GM19351 (cell line): ENCODE data around the gene C19orf33.

ENCODE experiments used
- ATAC-seq: cut with Tn5 transposase; IDR thresholded peaks from one replicate; pipeline ENCODE4 v1.9.1; 2021; ENCODE audit warnings: mild to moderate bottlenecking, moderate library complexity; ENCODE audit not compliant: unreplicated experiment

Gene C19orf33

GRCh38 chr19:38278751-38279150, 25.3 kb upstream of the C19orf33 start:
- no peak for ATAC-seq

GRCh38 chr19:38280030-38280921, 23.8 kb upstream of the C19orf33 start:
- no peak for ATAC-seq

GRCh38 chr19:38281811-38282566, 22.1 kb upstream of the C19orf33 start:
- ATAC-seq: no peak

GRCh38 chr19:38283271-38283670, 20.8 kb upstream of the C19orf33 start:
- ATAC-seq: no peak

- no peak for ATAC-seq
Observed at GRCh38 chr19:38284422-38284821, 19.6 kb upstream of the C19orf33 start.

GRCh38 chr19:38285567-38285966, 18.5 kb upstream of the C19orf33 start:
- no peak for ATAC-seq

GRCh38 chr19:38287604-38288003, 16.4 kb upstream of the C19orf33 start:
- no peak for ATAC-seq

GRCh38 chr19:38288123-38288855, 15.8 kb upstream of the C19orf33 start:
- no peak for ATAC-seq

GRCh38 chr19:38289955-38290354, 14.1 kb upstream of the C19orf33 start:
- ATAC-seq: no peak

- ATAC-seq: no peak
Observed at GRCh38 chr19:38290631-38291147, 13.4 kb upstream of the C19orf33 start.

- no peak for ATAC-seq
Observed at GRCh38 chr19:38291855-38292254, 12.2 kb upstream of the C19orf33 start.

- ATAC-seq: no peak
Observed at GRCh38 chr19:38293281-38293680, 10.8 kb upstream of the C19orf33 start.

- no peak for ATAC-seq
Observed at GRCh38 chr19:38294090-38294489, 10.0 kb upstream of the C19orf33 start.

- ATAC-seq: no peak
Observed at GRCh38 chr19:38298821-38299680, 5.0 kb upstream of the C19orf33 start.

- no peak for ATAC-seq
Observed at GRCh38 chr19:38304352-38304865, 358 bp downstream of the C19orf33 start.

GRCh38 chr19:38304866-38305429, 897 bp downstream of the C19orf33 start:
- ATAC-seq: no peak

GRCh38 chr19:38306236-38306635, 2.2 kb downstream of the C19orf33 start:
- ATAC-seq: no peak

GRCh38 chr19:38307076-38307475, 3.0 kb downstream of the C19orf33 start:
- ATAC-seq: no peak

- no peak for ATAC-seq
Observed at GRCh38 chr19:38307597-38307996, 3.5 kb downstream of the C19orf33 start.
